HG02798 (cell line): ENCODE results near the gene ATP6V0A4.
"Not testable (repeated sequence)": the region's sequence is repeated elsewhere in the genome, so short reads cannot be mapped to it uniquely, and the experiment has no call there.

Experiments used
- ATAC-seq: cut with Tn5 transposase; IDR thresholded peaks from one replicate; pipeline ENCODE4 v1.9.1; 2021; ENCODE audit warnings: mild to moderate bottlenecking; ENCODE audit not compliant: unreplicated experiment, poor library complexity

Gene ATP6V0A4

GRCh38 chr7:138797715-138798320, at the start of gene ATP6V0A4, which contains the start of gene TMEM213:
Gene ATP6V0A4 (minus strand): TSS chr7:138798196. CDS start chr7:138771247, 26,949 bp downstream.
Gene TMEM213 (plus strand): TSS chr7:138797994. CDS start chr7:138798105, 111 bp downstream.
- ATAC-seq, result no peak

GRCh38 chr7:138845711-138846110, 47.7 kb upstream of the ATP6V0A4 start:
- no peak for ATAC-seq

GRCh38 chr7:138843632-138844580, 45.9 kb upstream of the ATP6V0A4 start:
- no peak for ATAC-seq

GRCh38 chr7:138842111-138842510, 44.1 kb upstream of the ATP6V0A4 start:
- ATAC-seq, result no peak

- ATAC-seq, result no peak
Observed at GRCh38 chr7:138838166-138838565, 40.2 kb upstream of the ATP6V0A4 start.

- no peak for ATAC-seq
Observed at GRCh38 chr7:138837627-138838026, 39.6 kb upstream of the ATP6V0A4 start.

GRCh38 chr7:138835087-138835486, 37.1 kb upstream of the ATP6V0A4 start:
- ATAC-seq, result no peak

- no peak for ATAC-seq
Observed at GRCh38 chr7:138834583-138834982, 36.6 kb upstream of the ATP6V0A4 start.

GRCh38 chr7:138833596-138833995, 35.6 kb upstream of the ATP6V0A4 start:
- no peak for ATAC-seq

GRCh38 chr7:138832966-138833365, 35.0 kb upstream of the ATP6V0A4 start:
- no peak for ATAC-seq

GRCh38 chr7:138829335-138829734, 31.3 kb upstream of the ATP6V0A4 start:
- ATAC-seq, result no peak

GRCh38 chr7:138828302-138828701, 30.3 kb upstream of the ATP6V0A4 start:
- ATAC-seq, result no peak

- no peak for ATAC-seq
Observed at GRCh38 chr7:138825049-138825721, 27.2 kb upstream of the ATP6V0A4 start.

GRCh38 chr7:138822867-138823535, 25.0 kb upstream of the ATP6V0A4 start:
- ATAC-seq, result no peak

- no peak for ATAC-seq
Observed at GRCh38 chr7:138821912-138822311, 23.9 kb upstream of the ATP6V0A4 start.

- no peak for ATAC-seq
Observed at GRCh38 chr7:138819625-138820024, 21.6 kb upstream of the ATP6V0A4 start.

- ATAC-seq, result no peak
Observed at GRCh38 chr7:138816650-138817049, 18.7 kb upstream of the ATP6V0A4 start.

- no peak for ATAC-seq
Observed at GRCh38 chr7:138814816-138815332, 16.9 kb upstream of the ATP6V0A4 start.

GRCh38 chr7:138813945-138814344, 15.9 kb upstream of the ATP6V0A4 start:
- ATAC-seq, result no peak

- ATAC-seq, result not testable (repeated sequence)
Observed at GRCh38 chr7:138811327-138811726, 13.3 kb upstream of the ATP6V0A4 start.
